Hematopoietic multipotent progenitor cell treated with erythropoietin and hydrocortisone succinate and interleukin-3 and kit ligand, for 15 days (in vitro differentiated cells): ENCODE measurements around the gene EGFR.

Experiments
- DNase-seq: peaks from one replicate; pipeline ENCODE4 v3.0.0-alpha.2; 2015; ENCODE audit warnings: low spot score

The EGFR gene

GRCh38 chr7:55127622-55128081, 108.8 kb downstream of the EGFR start:
- DNase-seq, result no peak

- DNase-seq, result no peak
These were observed 110.0 kb downstream of the EGFR start for GRCh38 chr7:55128693-55129394.

- no peak for DNase-seq
These were observed 111.0 kb downstream of the EGFR start for GRCh38 chr7:55129541-55130394.

- no peak for DNase-seq
These were observed 111.8 kb downstream of the EGFR start for GRCh38 chr7:55130395-55131141.

- no peak for DNase-seq
These were observed 112.5 kb downstream of the EGFR start for GRCh38 chr7:55131142-55131929.

GRCh38 chr7:55132550-55132889, 113.7 kb downstream of the EGFR start:
- DNase-seq, result no peak

- no peak for DNase-seq
These were observed 114.2 kb downstream of the EGFR start for GRCh38 chr7:55132890-55133551.

GRCh38 chr7:55133630-55134358, 115.0 kb downstream of the EGFR start:
- no peak for DNase-seq

GRCh38 chr7:55134359-55134725, 115.5 kb downstream of the EGFR start:
- no peak for DNase-seq

- no peak for DNase-seq
These were observed 116.0 kb downstream of the EGFR start for GRCh38 chr7:55134786-55135185.

- no peak for DNase-seq
These were observed 116.6 kb downstream of the EGFR start for GRCh38 chr7:55135462-55135861.

- DNase-seq, result no peak
These were observed 119.8 kb downstream of the EGFR start for GRCh38 chr7:55138663-55139062.

- no peak for DNase-seq
These were observed 121.6 kb downstream of the EGFR start for GRCh38 chr7:55140221-55140940.

- DNase-seq, result no peak
These were observed 122.1 kb downstream of the EGFR start for GRCh38 chr7:55140941-55141278.

GRCh38 chr7:55142919-55143600, 124.2 kb downstream of the EGFR start:
- DNase-seq, result no peak

GRCh38 chr7:55144333-55145317, 125.8 kb downstream of the EGFR start:
- DNase-seq, result no peak

GRCh38 chr7:55145606-55146005, 126.8 kb downstream of the EGFR start:
- DNase-seq, result no peak

- DNase-seq, result no peak
These were observed 128.3 kb downstream of the EGFR start for GRCh38 chr7:55147101-55147500.
